ENCODE results near the gene CREB3L2.

CREB3L2 gene

DNA sequence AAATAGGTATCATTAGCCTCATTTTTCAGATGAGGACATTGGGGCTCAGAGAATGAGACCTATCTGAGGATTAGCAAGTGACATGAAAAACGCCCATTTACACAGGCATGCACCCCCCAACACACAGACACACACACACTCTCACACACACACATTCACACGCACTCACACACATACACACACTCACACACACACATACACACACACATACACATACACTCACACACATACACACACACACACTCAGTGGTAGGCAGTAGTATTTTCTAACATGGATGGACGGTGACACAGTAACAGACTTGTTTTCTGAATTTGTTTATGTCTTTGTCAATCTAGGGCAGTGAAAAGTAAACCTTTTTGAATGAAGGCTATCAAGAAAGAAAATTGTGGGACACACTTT, 176.4 kb downstream of the CREB3L2 start:
- DNase-seq = no peak
